IPS-18a (cell line): ENCODE measurements around the gene RASD1.

ENCODE experiments used
- H3K27ac ChIP-seq: one replicate; pipeline ENCODE4 v1.5.1; 2013; ENCODE audit warnings: low read length
- H3K27me3 ChIP-seq: one replicate; pipeline ENCODE4 v1.6.1; 2013; ENCODE audit warnings: mild to moderate bottlenecking, low read length; ENCODE audit not compliant: control insufficient read depth, insufficient read depth
- H3K36me3 ChIP-seq: one replicate; pipeline ENCODE4 v1.6.1; 2013; ENCODE audit warnings: low read depth, low read length; ENCODE audit not compliant: control insufficient read depth
- H3K4me1 ChIP-seq: one replicate; pipeline ENCODE4 v1.6.1; 2013; ENCODE audit warnings: low read depth, low read length; ENCODE audit not compliant: control insufficient read depth
- H3K4me3 ChIP-seq: one replicate; pipeline ENCODE4 v1.5.1; 2013; ENCODE audit warnings: low read length
- H3K9ac ChIP-seq: one replicate; pipeline ENCODE4 v1.6.1; 2013; ENCODE audit warnings: mild to moderate bottlenecking, low read length, moderate library complexity
- H3K9me3 ChIP-seq: one replicate; pipeline ENCODE4 v1.6.1; 2013; ENCODE audit warnings: low read depth, low read length; ENCODE audit not compliant: control insufficient read depth

RASD1 gene

DNA sequence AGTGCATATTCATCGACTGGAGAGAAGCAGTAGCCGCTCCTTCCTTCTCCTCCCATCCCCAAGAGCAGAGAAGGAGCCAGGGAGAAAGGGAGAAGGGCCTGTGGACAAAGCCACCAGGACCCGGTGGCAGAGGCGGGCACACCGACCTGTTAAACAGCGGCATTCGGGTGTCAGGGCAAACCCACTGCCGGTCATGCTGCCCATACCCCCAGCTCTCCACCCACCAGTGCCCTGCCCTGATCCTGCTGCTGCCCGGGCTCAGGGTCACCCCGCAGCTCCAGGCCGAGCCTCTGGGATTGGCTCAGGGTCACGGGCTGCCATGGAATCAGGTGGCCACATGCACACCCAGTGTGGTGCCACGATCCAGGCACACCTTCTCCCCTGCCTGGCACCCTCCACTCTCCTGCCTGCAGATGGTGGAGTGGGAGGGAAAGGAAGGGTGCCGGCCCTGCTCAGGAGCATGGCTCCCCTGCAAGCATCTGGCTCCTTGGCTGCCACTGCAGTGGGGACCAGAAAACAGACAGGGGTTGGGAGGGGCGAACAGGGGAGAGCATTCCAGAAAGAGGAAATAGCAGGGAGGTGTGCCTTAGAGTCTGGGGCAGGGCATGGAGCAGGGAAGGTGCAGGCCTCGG is 18.3 kb upstream of the RASD1 start:
- no peaks in the 10 kb centered on the region for H3K36me3 ChIP-seq

GRCh38 chr17:17513626-17514025 is 17.4 kb upstream of the RASD1 start:
- H3K36me3 ChIP-seq: no peaks in the 10 kb centered on the region
- no peaks in the 10 kb centered on the region for H3K9me3 ChIP-seq
- no peak overlapping the region for H3K27ac ChIP-seq
- no peak overlapping the region for H3K4me3 ChIP-seq
- H3K27me3 ChIP-seq: no peaks in the 10 kb centered on the region
- no peak overlapping the region for H3K9ac ChIP-seq
- H3K4me1 ChIP-seq: peaks cover 14% of the 10 kb centered on the region

More for the DNA sequence above, 18.3 kb upstream of the RASD1 start:
- H3K9me3 ChIP-seq: no peaks in the 10 kb centered on the region
- H3K27me3 ChIP-seq: no peaks in the 10 kb centered on the region
- H3K27ac ChIP-seq: no peak overlapping the region
- H3K4me1 ChIP-seq: peaks cover 14% of the 10 kb centered on the region
- H3K4me3 ChIP-seq: no peak overlapping the region
- no peak overlapping the region for H3K9ac ChIP-seq

DNA sequence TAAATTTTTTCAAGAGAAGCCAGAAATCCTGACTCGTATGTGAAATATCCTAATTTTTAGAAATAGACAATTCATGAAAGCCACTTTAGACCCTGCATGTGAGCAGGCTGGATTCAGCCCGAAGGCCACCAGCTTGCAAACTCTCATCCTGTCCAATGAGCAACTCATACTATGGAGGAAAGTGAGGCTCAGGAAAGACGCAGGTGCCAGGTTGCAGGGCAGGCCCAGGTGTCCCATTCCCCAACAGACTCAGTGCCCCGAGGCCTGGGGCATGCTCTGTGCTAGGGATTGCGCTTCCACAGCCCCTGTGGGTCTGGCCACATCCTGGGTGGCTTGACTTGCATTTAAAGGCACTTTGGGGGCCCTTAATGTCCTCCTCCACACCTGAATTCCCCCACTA is 16.7 kb upstream of the RASD1 start:
- Histone ChIP-seq H3K9me3 (no peaks in the 10 kb centered on the region), H3K4me1 (peaks cover 14% of the 10 kb centered on the region), H3K9ac (no peak overlapping the region), H3K27ac (no peak overlapping the region), H3K27me3 (no peaks in the 10 kb centered on the region), H3K4me3 (no peak overlapping the region), H3K36me3 (no peaks in the 10 kb centered on the region)

GRCh38 chr17:17511881-17512858 is 16.0 kb upstream of the RASD1 start:
- no peak overlapping the region for H3K9ac ChIP-seq
- peaks cover 14% of the 10 kb centered on the region for H3K4me1 ChIP-seq
- no peaks in the 10 kb centered on the region for H3K9me3 ChIP-seq
- H3K36me3 ChIP-seq: no peaks in the 10 kb centered on the region
- no peak overlapping the region for H3K4me3 ChIP-seq
- no peaks in the 10 kb centered on the region for H3K27me3 ChIP-seq
- no peak overlapping the region for H3K27ac ChIP-seq

- Histone ChIP-seq H3K27ac (no peak overlapping the region), H3K9me3 (no peaks in the 10 kb centered on the region), H3K4me1 (peaks cover 14% of the 10 kb centered on the region), H3K27me3 (no peaks in the 10 kb centered on the region), H3K9ac (no peak overlapping the region), H3K4me3 (no peak overlapping the region), H3K36me3 (no peaks in the 10 kb centered on the region)
These were observed 15.1 kb upstream of the RASD1 start for GRCh38 chr17:17511293-17511741.

DNA sequence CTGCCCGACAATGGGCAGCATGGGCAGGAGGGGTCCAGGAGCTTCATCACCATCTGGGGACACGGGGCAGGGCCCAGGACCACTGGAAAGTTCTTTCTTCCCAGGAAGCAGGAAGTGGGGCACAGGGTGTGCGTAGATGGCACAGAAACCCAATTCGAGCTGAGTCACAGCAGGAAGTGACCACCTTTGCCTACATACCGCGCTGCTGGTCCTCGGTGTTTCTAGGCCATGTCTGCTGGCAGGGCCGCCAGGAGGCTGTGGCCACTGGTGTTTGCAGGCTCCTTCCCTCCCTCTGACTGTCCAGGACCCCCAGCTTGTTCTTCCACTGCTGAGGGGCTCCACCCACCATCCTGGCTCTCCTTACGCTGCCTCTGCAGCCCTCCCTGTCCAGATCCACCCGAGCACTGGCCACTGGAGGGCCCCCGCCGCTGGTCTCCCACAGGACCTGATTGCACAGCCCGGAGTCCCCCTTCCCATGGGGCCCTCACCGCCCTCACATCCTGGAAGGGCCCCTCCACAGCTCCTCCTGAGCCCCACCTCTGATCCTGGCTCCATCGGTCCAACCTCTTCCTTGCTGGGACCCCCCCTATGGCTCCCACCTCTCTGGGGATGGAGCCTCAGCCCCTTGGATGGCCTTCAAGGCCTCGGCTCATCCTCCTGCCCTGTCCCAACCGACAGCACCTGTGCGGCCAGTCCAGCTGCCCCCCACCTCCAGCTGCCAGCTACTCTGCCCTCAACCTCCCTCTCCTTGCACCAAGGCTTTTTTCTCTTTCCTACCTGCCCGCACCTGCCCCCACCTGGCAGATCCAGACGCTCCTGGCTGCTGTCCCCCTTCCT is 14.5 kb upstream of the RASD1 start:
- no peak overlapping the region for H3K9ac ChIP-seq
- peaks cover 12% of the 10 kb centered on the region for H3K4me1 ChIP-seq

DNA sequence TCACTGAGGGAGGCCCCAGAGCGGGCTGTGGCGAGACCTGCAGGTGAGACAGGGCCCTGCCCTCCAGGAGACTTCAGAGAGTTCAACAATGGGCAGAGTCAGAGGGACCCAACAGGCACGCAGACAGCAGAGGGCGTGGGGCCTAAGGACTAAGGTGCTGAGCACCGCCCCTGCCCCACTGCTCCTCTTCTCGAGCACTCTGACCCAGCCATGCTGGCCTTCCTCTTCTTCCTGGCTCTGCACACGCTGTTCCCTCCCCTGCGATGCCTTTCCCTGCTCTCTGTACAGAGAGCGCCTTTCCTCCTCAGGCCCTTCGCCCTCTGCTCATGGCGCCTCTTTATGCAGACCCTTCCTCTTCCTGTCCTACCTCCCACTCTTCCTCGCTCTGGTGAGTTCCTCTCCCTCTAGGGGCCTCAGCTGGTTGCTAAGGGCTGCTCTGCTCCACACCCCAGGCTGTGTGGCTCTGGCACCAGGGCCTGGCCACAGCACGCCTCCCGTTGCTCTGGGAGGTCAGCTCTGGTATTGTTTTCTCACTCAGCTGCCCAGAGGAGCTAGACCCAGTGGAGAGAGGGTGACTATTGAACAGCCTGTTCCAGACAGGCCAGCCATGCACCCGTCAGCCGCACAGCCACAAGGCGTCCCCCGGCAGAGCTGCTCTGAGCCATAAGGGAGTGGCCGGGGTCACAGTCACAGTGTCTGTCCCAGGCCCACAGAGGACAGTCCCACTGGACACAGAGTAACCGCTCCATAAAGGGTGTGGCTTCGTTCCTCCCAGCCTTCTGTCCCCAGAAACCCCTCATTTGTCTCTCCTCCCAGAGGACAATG is 13.6 kb upstream of the RASD1 start:
- Histone ChIP-seq H3K9me3 (no peaks in the 10 kb centered on the region), H3K4me1 (peaks cover 3% of the 10 kb centered on the region), H3K9ac (no peak overlapping the region), H3K27ac (no peak overlapping the region), H3K27me3 (no peaks in the 10 kb centered on the region), H3K4me3 (no peak overlapping the region), H3K36me3 (no peaks in the 10 kb centered on the region)

More for the DNA sequence above, 14.5 kb upstream of the RASD1 start:
- H3K9me3 ChIP-seq: no peaks in the 10 kb centered on the region
- H3K4me3 ChIP-seq: no peak overlapping the region
- H3K27ac ChIP-seq: no peak overlapping the region
- H3K27me3 ChIP-seq: no peaks in the 10 kb centered on the region
- no peaks in the 10 kb centered on the region for H3K36me3 ChIP-seq

DNA sequence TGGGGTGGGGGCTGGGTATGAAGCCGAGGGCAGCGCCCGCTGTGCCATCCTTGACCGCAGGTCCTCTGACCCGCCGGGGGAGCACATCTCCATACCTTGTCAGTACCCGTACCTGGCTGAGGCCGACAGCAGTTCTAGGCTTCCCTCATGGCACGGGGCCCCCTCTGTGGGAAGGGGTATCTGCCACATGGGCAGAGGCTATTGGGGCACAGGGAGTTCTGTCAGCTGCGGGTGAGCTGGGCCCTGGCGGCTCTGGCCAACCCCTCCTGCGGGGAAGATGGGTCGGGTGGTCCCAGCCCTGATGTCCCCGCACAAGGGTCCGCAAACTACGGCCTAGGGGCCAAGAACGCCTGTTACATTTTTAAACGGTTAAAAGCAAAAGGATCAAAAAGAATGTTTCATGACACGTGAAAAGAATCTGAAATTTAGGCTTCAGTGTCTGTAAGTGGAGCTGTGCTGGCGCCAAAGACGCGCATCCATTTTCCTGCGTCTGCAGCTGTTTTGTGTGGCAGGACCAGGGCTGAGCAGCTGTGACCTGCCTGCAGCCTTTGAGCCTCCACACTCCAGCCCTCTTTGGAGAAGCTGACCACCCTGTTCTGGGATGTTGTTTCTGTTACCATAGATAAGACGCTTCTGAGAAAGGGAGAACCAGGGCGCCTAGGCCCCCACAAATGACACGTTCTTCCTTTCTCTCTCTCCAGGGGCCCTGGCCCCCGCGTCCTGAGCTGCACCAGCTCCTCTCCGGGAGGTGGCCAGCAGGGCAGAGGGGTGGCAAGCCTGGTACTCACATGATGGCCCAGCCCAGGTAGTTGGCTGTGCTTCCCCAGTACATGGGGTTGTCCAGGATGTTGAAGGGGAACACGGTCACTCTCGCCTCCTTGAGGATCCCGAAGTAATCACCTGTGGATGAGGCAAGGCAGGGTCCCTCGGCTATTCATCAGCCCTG is 12.7 kb upstream of the RASD1 start:
- Histone ChIP-seq H3K36me3 (no peaks in the 10 kb centered on the region), H3K27me3 (no peaks in the 10 kb centered on the region), H3K9me3 (no peaks in the 10 kb centered on the region), H3K4me1 (no peaks in the 10 kb centered on the region), H3K9ac (no peak overlapping the region), H3K27ac (no peak overlapping the region), H3K4me3 (no peak overlapping the region)

DNA sequence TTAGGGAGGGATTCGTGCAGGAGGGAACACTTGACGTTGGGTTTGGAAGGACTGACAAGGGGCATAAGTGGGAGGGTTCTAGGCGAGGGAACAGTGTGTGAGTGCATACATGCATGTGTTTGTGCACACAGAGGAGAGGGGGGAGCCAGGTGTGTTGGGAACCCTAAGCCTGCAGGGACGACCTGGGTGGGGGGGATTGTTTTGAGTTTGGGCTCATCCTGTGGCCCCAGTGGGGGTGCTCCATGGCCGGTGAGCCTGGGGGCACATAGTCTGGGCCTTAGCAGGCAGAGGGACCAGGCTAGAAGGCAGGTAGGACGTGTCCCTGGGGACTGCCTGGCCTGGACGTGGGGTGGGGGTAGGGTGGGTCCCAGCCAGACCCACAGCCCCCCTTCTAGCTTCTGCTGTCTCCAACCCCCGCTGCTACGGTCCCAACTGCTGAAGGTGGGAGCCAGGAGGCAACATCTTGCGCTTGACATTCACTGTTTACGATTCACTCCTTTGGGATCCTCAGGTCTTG is 11.9 kb upstream of the RASD1 start:
- Histone ChIP-seq H3K27ac (no peak overlapping the region), H3K9me3 (no peaks in the 10 kb centered on the region), H3K36me3 (no peaks in the 10 kb centered on the region), H3K4me1 (no peaks in the 10 kb centered on the region), H3K27me3 (no peaks in the 10 kb centered on the region), H3K9ac (no peak overlapping the region), H3K4me3 (no peak overlapping the region)

DNA sequence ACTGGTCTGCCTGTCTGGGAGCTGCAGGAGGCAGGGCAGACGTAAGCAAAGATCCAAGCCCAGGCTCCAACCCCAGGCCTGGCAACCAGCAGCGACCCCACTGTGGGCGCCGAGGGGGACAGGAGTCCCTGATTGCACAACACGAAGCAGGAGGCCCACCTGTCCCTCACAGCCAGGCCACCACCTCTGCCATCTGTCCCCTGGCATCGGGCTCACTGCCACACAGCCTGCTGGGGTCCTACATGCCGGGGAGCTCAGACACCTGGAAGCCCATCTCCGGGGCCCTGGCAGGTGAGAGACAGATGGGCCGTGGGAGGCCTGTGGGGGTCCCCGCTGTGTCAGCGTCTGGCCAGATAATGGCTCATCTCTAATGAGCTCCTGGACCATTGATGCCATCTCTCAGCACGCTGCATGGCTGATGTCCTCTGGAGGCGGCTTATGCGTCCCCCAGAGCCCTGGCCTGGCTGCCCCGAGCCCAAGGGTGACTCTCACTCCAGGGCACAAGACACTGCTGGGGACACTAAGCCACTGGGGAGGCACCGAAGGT is 11.3 kb upstream of the RASD1 start:
- Histone ChIP-seq H3K36me3 (no peaks in the 10 kb centered on the region), H3K4me1 (no peaks in the 10 kb centered on the region), H3K9ac (no peak overlapping the region), H3K9me3 (no peaks in the 10 kb centered on the region), H3K27me3 (no peaks in the 10 kb centered on the region), H3K27ac (no peak overlapping the region), H3K4me3 (no peak overlapping the region)
